Fibroblast of skin of right biceps (primary cell): ENCODE data around the gene CDC14B.
A peak's percentile ranks its signal among the peaks of the same experiment; 100 is the strongest.

Experiments
- DNase-seq: peaks from one replicate; pipeline ENCODE4 v3.0.0-alpha.2; 2013

CDC14B gene

DNA sequence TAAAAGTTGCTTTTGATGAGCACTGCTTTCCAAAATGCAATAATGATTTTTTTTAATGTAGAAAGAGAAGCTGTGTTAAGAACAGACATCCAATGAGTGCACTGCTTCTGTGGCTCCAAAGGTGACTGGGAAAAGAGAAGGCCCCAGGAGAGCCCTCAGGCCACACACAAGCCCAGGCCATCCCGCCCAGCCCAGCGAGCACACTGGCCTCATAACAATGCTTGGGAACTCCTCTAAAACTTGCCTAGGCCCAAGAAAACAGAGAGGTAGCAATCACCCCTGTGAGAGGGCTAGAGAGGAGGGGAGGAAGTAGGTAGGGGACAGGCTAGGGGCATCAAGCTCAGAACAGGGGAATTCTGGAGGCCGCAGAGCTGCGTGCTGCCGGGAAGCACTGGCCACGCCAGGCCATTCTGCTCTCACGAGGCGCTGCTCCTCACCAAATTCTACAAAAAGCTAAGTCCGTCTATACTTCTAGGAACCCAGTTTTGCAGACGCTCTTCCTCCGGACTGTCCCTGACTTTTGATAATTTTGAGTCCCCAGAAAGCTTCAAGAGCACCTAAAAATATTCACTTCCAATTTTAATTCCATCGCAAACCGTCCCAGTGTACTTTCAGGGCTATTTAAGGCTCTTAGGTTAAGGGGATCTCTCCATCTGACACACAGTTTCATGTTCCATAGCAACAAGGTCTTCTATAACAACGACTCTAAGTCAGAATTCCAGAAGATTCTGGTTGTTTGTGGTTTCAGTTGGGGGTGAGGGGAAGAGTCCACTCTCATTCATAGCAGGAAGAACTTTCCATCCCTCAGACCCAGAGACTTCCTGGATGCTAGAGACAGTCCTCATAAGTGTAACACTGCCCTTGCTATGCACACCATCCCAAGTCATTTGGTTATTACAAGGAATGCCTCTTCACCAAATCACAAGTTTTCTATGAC is 118.7 kb downstream of the CDC14B start:
- DNase-seq, result peak; percentile 65

DNA sequence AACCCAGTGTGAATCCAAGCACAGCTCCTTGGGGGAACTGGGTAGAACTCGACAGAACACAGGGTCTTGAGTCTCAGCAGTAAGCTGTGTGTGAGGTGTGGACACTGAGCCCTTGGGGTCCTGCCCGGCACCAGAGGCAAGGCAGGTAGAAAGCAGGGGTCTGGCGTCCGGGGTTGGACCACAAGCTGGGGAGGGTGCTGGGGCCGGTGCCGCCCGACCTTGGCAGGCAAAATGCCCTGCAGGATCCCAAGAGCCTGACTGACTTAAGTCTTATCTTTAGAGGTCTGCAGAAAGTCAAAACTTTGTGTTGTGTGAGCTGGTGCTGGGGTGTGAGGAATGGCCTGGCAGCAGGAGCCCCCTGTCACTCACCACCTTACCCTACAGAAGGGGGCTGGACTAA is 120.4 kb downstream of the CDC14B start:
- DNase-seq, result no peak

DNA sequence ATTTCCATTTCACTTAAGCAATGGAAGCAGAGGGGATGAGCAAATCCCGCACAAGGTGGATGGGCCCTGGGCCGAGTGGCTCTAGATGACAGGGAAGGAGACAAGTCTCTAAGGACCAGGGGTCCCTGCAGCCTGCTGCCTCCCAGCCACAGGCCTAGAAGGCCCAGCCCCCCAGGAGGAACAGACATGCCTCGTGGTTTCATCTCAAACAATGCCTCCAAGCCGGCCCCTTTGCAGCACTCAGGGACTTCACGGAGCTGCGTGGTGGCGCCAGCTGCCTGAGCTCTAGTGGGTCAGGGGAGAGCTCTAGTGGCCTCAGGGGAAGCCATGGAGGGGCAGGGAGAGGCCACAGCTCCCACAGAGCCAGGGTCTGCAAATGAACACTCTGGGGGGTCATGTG is 120.8 kb downstream of the CDC14B start:
- no peak for DNase-seq

DNA sequence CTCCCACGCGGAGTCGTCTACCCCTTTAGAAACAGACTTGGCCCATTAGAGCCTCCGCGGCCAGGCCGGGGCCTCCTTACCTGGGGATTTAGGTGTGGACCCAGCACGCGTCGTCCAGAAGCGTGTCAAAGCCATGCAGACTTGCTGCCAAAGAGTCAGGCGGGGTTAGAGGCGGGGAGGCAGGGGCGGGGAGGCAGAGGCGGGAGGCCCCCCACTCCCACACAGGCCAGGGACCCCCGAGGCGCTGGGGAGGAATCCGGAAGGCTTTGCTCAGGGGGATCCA is 122.6 kb downstream of the CDC14B start:
- no peak for DNase-seq

DNA sequence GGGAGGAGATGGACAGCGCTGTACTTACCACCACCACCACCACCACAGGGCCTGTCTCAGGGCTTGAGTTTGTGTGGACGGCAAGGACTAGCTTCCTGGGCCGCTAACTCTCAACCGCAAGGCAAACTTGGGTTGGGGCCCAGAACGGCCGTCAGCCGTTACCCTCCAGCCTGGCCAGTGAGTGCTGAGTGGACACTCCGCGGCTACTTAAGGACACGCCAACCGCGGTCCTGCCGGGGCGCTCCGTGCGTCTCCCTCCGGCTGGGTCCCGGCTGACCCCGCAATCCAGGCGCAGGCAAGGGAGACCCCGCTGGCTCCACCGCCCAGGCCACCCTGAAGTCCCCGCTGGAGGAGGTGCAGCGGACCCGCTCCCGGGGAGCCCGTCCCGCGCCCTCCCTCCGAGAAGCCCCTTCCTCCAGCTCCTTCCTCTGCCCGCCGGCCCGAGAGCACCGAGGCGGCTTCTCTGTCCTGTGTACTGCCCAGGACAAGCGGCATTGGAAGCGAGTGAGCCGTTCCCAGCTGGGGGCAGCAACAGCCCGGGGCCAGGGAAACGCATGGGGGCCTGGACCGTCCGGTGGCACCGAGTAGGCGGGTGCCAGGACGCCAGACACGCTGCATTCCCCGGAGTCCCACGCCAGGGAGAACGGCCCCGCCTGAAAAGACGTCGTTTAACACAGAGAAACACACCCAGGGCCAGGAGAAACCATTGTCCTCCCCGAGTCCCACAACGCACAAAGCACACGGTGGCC is 123.1 kb downstream of the CDC14B start:
- DNase-seq, result no peak

DNA sequence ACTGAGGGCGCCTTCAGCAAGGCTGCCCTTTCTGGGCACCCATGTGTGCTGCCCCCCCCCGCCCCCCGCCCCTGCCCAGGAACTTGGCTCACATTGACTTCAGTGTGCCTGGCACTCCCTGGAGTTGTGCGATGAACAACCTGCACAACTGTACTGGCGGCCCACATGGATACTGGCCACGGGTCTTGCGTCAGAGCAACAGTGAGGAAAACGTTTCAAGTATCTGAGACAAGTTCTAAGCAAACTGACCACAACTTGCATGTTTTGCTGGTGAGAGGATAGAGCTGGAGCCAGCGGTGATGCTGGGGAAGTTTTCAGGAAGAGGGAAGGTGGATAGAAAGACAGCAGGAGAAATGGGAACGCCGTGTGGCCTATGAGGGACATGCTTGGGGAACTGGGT is 124.3 kb downstream of the CDC14B start:
- DNase-seq, result peak; percentile 74

DNA sequence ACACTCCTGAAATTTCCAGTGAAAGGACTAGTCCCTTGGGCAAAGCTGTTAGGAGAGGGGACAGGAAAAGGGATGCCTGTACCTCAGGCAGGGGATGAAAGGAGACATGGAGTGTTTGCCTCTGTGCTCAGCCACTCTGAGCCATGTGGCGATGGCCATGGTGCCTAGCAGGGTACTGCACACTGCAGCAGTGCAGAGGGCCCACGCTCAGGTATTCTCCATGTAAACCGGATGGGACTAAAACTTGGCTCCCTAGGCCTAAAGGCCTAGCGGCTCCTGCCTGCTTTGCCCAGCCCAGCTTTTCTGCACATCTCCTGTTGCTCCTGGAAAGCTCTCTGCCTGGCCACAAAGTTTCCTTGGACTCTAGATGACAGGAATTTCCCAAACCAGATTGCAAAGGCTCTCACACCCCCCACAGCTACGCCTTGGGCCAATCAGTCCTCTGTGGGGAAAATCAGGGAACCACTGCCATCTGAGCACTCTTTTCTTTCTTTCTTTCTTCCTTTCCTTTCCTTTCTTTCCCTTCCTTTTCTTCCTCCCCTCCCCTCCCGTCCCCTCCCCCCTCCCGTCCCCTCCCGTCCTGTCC is 125.3 kb downstream of the CDC14B start:
- no peak for DNase-seq

DNA sequence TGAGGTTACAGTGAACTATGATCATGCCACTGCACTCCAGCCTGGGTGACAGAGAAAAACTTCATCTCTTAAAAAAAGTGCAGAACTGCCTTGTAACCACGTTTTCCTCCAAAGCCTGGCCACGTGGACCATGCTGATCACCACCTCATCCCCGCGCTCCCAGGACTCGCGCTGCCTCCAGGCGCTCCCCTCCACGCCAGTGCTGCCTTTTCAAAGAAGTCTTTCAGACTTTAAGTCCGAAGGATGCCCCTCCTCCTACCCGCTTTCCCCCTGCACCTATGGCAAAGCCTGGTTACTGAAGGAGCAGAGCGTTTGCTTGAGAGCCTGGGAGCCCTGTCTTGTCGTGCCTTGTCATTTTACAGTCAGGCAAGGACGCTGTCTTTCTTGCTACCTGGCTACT is 125.9 kb downstream of the CDC14B start:
- DNase-seq, result no peak

DNA sequence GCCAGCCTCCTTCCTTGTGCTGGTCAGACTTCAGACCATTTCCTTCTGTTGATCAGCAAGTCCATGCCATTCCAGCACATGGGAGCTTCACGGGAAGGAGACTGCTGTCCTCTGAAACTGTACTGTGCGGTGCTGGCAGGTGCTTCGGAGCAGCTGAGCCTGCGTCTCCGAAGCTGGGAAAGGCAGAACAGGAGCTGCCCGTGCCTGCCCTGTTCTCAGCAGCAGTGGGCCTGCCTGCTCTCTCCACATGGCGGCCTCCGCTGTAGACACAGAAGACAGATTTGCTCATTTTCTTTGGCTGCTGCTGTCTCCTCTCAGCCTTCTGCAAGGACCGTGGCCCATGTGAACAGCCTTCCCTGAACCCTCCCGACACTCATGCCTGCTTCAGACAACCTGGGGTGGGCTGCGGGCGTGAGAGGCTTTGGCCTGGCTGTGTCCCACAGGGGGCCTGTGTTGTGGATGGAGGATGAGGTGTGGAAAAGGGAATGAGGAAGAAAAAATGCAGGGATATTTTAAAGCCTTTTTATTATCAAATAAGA is 126.6 kb downstream of the CDC14B start:
- DNase-seq, result no peak

DNA sequence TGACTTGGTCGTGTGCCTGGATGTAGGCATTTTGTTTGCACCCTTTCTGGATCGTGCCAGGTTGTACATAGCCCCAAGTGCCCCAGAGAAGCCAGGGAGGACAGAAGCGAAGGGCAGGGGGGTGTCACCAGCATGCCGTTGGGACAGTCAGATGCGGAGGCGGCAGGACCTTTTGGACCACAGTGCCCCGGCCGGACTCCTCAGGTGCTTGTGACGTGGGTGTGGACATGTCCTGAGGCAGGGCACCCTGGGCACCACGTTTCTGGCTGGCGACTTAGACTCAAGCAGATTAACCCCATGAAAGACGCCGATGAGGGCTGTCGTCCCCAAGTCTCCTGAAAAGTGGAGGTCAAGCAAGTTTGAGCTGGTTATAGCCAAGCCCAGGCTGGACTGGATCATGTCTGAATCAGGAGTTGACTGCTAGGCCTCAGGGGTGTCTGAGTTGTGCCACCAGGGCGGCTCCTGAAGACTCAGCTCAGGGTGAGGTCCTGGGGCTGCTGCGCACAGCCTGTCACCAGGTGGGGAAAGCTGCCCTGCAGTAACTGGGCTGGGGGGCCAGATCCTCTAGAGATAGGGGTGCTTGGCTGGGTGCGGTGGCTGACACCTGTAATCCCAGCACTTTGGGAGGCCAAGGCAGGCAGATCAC is 127.6 kb downstream of the CDC14B start:
- no peak for DNase-seq

DNA sequence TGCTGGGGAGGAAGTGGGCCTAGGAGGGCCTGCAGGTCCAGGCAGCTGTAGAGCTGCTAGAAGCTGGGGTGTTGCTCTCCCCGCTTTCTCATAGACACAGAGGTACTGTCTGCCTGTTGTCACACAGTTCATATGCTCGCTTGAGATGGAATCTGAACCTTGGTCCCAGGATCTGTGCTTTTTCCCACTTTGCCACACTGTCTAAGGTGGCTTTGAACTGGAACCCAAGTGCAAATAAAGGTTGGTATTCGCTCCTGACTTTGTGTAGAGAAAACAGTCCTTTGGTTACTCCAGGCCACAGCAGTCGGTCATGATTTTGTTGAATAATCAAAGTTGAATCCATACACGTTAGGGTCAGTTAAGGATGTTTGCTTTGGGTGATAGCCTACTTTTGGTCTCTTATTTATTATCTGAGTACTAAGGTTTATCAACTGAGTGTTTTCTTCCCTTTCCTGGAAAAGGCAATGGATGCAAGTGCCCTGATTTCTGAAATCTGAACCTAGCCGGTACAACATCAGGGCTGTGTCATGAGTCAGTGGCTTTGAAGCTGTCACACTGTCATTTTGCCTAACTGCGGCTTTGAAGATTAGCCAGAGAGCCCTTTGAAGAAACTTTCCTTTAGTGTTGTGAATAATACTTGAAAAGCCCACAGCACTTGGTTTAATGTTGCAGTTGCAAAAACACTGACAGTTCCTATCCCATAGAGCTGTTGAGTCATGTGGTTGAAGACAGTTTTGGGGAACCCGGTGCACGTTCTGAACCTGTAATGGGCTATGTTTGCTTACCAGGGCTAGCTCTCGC is 128.4 kb downstream of the CDC14B start:
- DNase-seq, result no peak

DNA sequence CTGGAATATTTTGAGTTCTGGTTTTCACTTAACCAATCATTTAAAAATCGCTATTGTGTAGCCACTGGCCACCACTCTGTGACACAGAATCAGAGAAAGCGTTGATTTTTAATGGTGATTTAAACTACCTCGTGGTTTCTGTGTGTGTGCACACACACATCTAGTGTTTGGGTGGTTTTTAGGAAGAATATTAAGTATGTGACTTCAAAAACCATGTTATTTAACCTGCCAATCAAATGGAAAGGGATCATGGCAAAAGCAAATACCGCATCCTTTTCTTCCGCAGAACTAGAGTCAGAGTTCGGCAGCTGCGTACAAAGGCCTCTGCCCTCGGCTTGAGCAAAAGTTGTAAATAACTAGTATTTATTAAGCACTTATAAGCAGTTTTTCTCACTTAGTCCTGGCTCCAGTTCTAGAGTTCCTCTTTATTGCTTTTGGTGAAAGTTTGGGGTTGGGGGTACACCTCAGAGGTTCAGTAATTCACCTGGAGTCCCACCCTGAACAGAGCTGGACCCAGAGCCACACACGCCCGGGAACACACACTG is 129.0 kb downstream of the CDC14B start:
- no peak for DNase-seq

DNA sequence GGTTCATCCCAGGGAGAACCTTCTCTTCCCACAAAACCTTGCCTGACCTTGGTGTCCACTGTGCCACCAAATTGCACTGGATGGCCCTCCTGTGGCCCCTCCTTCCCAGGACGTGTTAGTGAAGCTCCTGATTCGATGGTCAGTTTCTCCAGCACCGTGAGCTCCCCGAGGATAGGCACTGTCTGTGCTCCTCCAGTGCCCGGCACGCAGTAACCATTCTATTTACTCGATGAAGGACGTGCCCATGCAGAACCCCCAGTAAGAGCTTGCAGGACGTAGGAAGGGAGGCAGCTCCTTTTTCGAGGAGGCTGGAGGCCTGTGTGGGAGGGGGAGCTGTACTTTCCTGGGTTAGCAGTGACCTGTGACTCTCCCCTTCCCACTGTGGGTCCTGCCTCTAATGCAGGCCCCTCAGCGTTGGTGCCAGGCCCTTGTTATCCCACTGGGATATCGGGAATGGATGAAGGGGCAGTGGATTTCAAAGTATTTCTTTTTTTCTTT is 130.1 kb downstream of the CDC14B start:
- no peak for DNase-seq

DNA sequence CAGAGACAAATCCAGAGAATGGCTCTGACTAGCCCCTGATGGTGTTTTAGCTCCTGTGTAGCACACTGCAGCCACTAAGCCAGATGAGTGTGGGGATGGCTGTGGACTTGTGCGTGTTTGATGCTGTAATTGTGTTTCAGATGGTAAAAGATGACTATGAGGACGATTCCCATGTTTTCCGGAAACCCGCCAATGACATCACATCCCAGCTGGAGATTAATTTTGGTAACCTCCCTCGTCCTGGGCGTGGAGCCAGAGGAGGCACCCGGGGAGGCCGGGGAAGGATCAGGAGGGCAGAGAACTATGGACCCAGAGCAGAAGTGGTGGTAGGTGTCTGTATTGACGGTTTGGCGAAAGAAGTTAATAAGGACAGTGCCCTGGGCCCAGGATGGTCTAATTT is 131.7 kb downstream of the CDC14B start:
- peak; percentile 68 for DNase-seq

DNA sequence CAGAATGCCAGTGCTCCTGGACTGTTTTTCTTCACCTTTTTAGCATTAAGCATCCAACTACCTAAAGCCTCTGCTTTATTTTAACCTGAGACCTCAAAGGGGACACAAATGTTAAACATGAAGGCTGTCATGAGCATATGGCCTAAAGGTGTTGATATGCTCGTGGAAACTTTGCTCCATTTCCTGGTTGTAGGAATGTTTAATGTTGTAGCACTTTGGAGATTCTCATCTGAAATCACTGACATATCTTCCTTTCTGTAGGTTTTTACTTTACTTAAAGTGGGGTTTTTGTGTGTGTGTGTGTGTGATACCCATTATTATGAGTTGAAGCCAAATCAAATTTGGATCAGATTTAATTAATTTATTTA is 132.6 kb downstream of the CDC14B start:
- DNase-seq, result no peak

DNA sequence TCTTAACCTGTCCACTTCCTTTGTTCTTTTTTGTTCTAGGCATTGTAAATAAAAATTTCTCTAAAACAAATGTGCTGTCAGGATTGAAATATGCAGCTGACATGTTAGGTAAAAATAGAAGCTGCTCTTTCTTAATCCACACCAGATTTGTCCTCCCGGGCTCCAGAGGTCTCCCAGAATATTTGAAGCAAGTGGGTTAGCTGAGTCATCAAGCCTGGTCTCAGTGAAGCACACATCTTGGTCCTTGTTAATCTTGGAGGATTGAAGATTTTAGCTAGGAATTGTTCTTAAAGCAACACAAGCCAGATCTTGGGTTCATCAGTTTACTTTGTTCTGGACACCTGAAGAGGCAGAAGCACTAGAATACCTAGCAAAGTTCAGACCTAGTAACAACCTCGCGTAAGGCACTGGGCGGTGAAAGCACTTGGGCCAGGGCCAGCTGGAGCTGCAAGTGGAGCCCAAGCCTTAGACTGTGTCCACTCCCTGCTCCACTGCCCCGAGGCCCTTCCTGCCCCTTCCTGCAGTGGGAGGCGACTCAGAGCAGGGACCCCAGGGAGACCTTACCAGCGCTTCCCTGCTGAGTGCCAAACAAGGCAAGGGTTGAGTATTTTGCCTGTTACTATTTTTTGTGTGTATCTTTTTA is 133.1 kb downstream of the CDC14B start:
- DNase-seq, result peak; percentile 89

DNA sequence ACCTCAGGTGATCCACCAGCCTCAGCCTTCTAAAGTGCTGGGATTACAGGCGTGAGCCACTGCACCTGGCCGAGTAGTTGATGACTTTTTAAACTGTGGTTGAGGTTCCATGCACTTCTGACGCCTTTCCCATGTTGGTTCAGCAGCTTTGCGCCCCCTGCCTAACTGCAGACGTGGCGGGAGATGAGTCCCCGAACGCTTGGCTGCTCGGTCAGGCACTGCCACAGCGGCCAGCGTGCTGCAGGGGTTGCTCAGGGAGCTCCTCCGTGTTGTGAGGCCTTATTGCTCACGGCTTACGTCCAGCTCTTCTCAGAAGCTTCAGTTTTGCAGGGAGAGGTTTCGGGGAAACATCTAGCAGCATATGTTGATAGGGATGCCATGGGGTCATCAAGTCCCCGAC is 134.4 kb downstream of the CDC14B start:
- no peak for DNase-seq

DNA sequence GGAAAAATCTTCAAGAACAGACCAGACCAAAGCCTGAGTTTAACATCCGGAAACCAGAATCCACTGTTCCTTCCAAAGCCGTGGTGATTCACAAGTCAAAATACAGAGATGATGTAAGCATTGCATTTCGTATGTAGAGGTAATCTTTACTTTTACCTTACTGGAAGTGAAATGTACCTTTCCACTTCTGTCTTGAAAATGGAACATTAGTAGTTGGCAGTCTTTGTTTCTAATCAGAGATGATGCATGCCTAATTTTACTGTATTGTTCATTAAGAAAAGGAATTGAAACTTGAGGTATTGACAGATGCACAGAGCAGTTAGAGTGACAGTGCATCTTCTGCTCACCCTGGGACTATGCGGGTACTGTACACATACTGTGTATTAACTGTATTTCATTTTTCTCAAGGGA is 135.1 kb downstream of the CDC14B start:
- DNase-seq, result no peak

DNA sequence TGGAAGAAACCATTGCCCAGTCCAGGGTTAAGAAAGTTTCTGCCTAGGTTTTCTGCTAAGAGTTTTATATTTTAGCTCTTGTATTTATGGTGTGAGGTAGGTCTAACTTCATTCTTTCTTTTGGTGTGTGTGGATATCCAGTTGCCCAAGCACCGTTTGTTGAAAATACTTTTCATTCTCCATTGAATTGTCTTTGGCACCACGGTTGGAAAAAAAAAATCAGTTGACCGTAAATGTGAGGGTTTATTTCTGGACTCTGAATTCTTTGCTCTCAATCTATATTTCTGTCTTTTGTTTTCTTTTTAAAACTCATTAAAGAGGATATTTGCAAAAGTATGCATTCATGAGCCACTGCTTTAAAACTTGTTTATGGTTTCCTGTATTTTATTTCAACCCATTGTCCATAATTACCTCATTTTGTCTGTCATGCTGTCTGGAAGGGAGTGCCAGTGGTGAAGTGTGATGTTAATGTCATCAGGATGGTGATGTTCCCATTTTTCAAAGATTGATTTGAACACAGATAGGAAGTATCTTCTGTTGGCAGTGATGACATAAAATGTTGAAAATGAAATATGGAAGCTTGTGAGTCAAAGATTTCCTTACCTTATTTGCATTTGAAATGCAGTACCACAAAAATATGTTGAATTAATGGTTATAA is 135.8 kb downstream of the CDC14B start:
- DNase-seq, result peak; percentile 51

DNA sequence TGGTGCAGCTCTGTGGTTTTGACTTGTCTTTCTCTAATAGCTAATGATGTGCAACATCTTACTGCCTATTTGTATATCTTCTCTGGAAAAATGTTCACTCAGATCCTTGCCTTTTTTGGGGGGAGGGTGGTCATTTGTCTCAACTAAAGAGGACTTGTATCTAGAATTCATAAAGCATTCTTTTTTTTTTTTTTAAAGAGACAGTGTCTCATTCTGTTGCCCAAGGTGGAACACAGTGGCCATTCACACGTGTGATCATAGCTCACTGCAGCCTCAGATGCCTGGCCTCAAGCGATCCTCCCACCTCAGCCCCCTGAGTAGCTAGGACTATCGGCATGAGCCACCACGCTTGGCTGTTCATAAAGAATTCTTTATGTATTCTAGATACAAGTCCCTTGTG is 136.4 kb downstream of the CDC14B start:
- no peak for DNase-seq

DNA sequence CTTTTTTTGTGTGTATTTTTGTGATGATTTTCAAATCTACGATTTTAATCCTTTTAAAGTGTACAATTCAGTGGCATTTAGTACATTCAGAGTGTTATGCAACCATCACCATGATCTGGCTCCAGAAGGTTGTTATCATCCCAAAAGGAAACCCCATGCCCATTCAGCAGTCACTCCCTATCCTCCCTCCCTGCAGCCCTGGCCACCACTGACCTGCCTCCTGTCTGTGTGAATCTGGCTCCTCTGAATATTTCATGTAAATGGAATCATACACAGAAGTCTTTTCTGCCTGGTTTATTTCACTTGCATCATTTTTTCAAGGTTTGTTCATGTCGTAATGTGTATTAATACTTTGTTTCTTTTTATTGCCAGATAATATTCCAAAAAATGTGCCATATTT is 137.2 kb downstream of the CDC14B start:
- no peak for DNase-seq
